ENCODE results near the gene LAMA4.

Gene LAMA4

GRCh38 chr6:112081569-112081968 is 172.8 kb downstream of the LAMA4 start:
- DNase-seq (ENCODE audit: low read depth, low spot score): no peak

GRCh38 chr6:112066606-112067005 is 187.8 kb downstream of the LAMA4 start:
- no peak for DNase-seq (ENCODE audit: low read depth, low spot score)

- DNase-seq (ENCODE audit: low read depth, low spot score): no peak
Measured at GRCh38 chr6:112065426-112065986, 188.9 kb downstream of the LAMA4 start.

GRCh38 chr6:112062966-112063365 is 191.4 kb downstream of the LAMA4 start:
- DNase-seq (ENCODE audit: low read depth, low spot score): no peak

GRCh38 chr6:112061605-112062004 is 192.8 kb downstream of the LAMA4 start:
- no peak for DNase-seq (ENCODE audit: low read depth, low spot score)

All from activated CD4-positive, CD25-positive, alpha-beta regulatory T cell treated with anti-CD3 and anti-CD28 coated beads, Interleukin-2, amount 50 U/mL, for 16 hours (primary cell).